HepG2 (cell line): ENCODE data around the gene OR2W1. TPM values are rescaled to one million over a fixed set of nuclear protein-coding genes. Genes with fewer than 3 reads are reported as not detected.

Experiments
- ADNP ChIP-seq: sonication (generic); formaldehyde crosslinking; IDR thresholded peaks from 2 replicates; pipeline ENCODE4 v1.4.0; 2020; ENCODE audit warnings: missing genetic modification reagents
- DPF2 ChIP-seq: sonication (generic); formaldehyde crosslinking; IDR thresholded peaks from 2 replicates; pipeline ENCODE4 v1.4.0; 2020; ENCODE audit warnings: mild to moderate bottlenecking, low read depth, missing genetic modification reagents, borderline replicate concordance
- FOXJ3 ChIP-seq: sonication (generic); formaldehyde crosslinking; IDR thresholded peaks from 2 replicates; pipeline ENCODE4 v1.4.0; 2020; ENCODE audit warnings: missing genetic modification reagents, mild to moderate bottlenecking, borderline replicate concordance
- GLI4 ChIP-seq: sonication (generic); formaldehyde crosslinking; IDR thresholded peaks from 2 replicates; pipeline ENCODE4 v1.5.1; 2020; ENCODE audit warnings: missing genetic modification reagents, mild to moderate bottlenecking, moderate library complexity, borderline replicate concordance
- HCFC1 ChIP-seq: fragments of 150-350 bp; IDR thresholded peaks from 2 replicates; pipeline ENCODE4 v1.6.1; 2014; ENCODE audit warnings: low read depth, low read length
- HOXD1 ChIP-seq: sonication (generic); formaldehyde crosslinking; IDR thresholded peaks from 2 replicates; pipeline ENCODE4 v1.5.0; 2020; ENCODE audit warnings: missing genetic modification reagents
- IKZF4 ChIP-seq: sonication (generic); formaldehyde crosslinking; IDR thresholded peaks from 2 replicates; pipeline ENCODE4 v1.5.1; 2020; ENCODE audit warnings: borderline replicate concordance, mild to moderate bottlenecking, low read depth, missing genetic modification reagents; ENCODE audit errors: not compliant biosample characterization
- KLF9 ChIP-seq: IDR thresholded peaks from 2 replicates; pipeline ENCODE4 v1.6.1; 2016; ENCODE audit warnings: low read depth
- ZHX2 ChIP-seq, 2 experiments: sonication (generic) in 1 of 2; formaldehyde crosslinking in 1 of 2; IDR thresholded peaks; 2 replicates each; pipeline versions ENCODE4 v1.6.1 to v1.9.0; 2014 to 2022; ENCODE audit warnings: antibody characterized with exemption in 1 of 2, borderline replicate concordance in 1 of 2, inconsistent platforms in 1 of 2, low read depth in 1 of 2, missing genetic modification reagents in 1 of 2
- ZNF160 ChIP-seq: sonication (generic); formaldehyde crosslinking; IDR thresholded peaks from 2 replicates; pipeline ENCODE4 v1.8.0; 2022; ENCODE audit warnings: mild to moderate bottlenecking, inconsistent platforms, missing genetic modification reagents
- ZNF3 ChIP-seq: IDR thresholded peaks from 2 replicates; pipeline ENCODE4 v1.7.0; 2017; ENCODE audit warnings: inconsistent platforms
- ZNF710 ChIP-seq: sonication (generic); formaldehyde crosslinking; IDR thresholded peaks from 2 replicates; pipeline ENCODE4 v1.5.0; 2020; ENCODE audit warnings: mild to moderate bottlenecking, missing genetic modification reagents, borderline replicate concordance
- ZNF777 ChIP-seq: sonication (generic); formaldehyde crosslinking; IDR thresholded peaks from 2 replicates; pipeline ENCODE4 v1.4.0; 2020; ENCODE audit warnings: missing genetic modification reagents
- polyA plus RNA-seq, 8 experiments: library from polyadenylated mRNA; depleted of rRNA in 3 of 8; stranded (reverse) in 7 of 8; unstranded in 1 of 8; fragments of >200 nt; fragmentation: Illumina TruSeq in 4 of 8; extraction: Trizol in 4 of 8; gene quantifications; 2 replicates each; pipeline versions ENCODE4 v1.2.1 to v1.2.3, GENCODE V29; 2011 to 2016; ENCODE audit warnings: low read depth in 4 of 8, missing spikeins in 1 of 8, mixed read lengths in 1 of 8; ENCODE audit not compliant: insufficient read depth in 1 of 8
- total RNA-seq, 5 experiments: library from RNA; depleted of rRNA; stranded (reverse); fragments of >200 nt; fragmentation: Illumina TruSeq; extraction: Trizol; gene quantifications; 2 replicates each; pipeline ENCODE4 v1.2.3, GENCODE V29; 2016; ENCODE audit warnings: low read depth in 1 of 5
- TF ChIP-seq, protein P1 (sequence below): sonication (generic); formaldehyde crosslinking; IDR thresholded peaks from 2 replicates; pipeline ENCODE4 v1.4.0; 2020; ENCODE audit warnings: missing genetic modification reagents

The OR2W1 gene
- total and polyA plus RNA-seq, 2 of the 13 experiments (the other 11 are each of a cell fraction or from before 2014, with no cell fraction given) = not detected

GRCh38 chr6:29016559-29017427 lies 28.2 kb downstream of the OR2W1 start (continued):
- TF ChIP-seq ZNF710 (CRISPR knock-in tag) (peak; percentile 73; the same call in 1 of the 2 replicates), ZNF777 (CRISPR knock-in tag) (peak; percentile 83), KLF9 (CRISPR knock-in tag) (no peak), FOXJ3 (0 out of 2 replicates have a peak, but pooled peaks have one; percentile 52), IKZF4 (CRISPR knock-in tag) (no peak), ZNF160 (CRISPR knock-in tag) (peak; percentile 13; the same call in 1 of the 2 replicates), ZNF3 (CRISPR knock-in tag) (no peak), HCFC1 (no peak), GLI4 (peak; percentile 85; the same call in 1 of the 2 replicates), DPF2 (CRISPR knock-in tag) (no peak), HOXD1 (CRISPR knock-in tag) (peak; percentile 36; the same call in 1 of the 2 replicates), ADNP (no peak), ZHX2 (IDR thresholded peaks at IDR 0.05; ENCODE audit: low read depth) (no peak), ZHX2 (CRISPR knock-in tag; IDR thresholded peaks at IDR 0.05; ENCODE audit: borderline replicate concordance) (peak; percentile 60; the same call in 1 of the 2 replicates)
- TF ChIP-seq, protein P1, sequence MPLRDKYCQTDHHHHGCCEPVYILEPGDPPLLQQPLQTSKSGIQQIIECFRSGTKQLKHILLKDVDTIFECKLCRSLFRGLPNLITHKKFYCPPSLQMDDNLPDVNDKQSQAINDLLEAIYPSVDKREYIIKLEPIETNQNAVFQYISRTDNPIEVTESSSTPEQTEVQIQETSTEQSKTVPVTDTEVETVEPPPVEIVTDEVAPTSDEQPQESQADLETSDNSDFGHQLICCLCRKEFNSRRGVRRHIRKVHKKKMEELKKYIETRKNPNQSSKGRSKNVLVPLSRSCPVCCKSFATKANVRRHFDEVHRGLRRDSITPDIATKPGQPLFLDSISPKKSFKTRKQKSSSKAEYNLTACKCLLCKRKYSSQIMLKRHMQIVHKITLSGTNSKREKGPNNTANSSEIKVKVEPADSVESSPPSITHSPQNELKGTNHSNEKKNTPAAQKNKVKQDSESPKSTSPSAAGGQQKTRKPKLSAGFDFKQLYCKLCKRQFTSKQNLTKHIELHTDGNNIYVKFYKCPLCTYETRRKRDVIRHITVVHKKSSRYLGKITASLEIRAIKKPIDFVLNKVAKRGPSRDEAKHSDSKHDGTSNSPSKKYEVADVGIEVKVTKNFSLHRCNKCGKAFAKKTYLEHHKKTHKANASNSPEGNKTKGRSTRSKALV = peak; percentile 83; the same call in 1 of the 2 replicates
